IPS-11a (cell line): ENCODE measurements around the gene CALB2.

Source experiments
- H3K4me3 ChIP-seq: one replicate; pipeline ENCODE4 v1.5.1; 2013; ENCODE audit warnings: low read depth, low read length, control low read depth

Gene CALB2

GRCh38 chr16:71384073-71384724, 25.7 kb downstream of the CALB2 start:
- no peak overlapping the region for H3K4me3 ChIP-seq

DNA sequence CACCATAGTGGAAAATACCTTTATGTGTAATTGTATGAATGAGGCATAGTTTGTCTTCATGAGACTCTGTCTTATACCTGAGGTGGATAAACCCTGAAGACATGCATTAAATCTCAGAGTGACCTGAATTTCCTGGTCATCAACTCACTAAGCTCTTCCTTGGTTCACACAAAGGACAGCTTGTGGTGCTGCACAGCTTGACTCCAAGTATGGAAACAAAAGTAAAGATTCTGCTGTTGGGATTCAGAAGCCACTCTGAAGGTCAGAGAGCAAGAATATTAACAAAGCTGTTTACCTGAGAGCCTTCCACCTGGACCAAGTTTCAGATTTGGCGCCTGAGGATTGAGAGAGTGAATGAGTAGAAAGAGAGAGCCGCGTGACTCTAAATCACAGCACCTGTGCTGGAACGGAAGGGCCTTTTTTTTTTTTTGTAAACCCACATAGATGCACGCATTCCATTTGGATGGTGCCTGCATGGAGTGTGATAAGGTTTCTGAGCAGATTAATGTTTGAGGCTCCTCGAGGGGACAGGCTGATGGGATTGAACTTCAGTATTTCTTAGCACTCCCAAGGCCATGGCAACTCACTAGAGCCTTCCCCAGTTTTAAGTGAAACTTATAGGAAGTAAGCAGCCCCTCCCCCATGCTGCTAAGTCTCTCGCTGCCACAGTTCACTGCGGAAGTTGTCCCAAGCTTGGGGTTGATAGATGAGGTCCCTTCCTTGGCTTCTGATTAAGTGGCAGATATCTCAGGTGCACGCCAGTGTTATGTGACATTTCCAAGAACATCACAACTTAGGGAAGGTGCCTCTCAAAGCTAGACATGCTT, 28.7 kb downstream of the CALB2 start:
- H3K4me3 ChIP-seq, result no peak overlapping the region

GRCh38 chr16:71389330-71389729, 30.8 kb downstream of the CALB2 start:
- H3K4me3 ChIP-seq, result no peak overlapping the region

DNA sequence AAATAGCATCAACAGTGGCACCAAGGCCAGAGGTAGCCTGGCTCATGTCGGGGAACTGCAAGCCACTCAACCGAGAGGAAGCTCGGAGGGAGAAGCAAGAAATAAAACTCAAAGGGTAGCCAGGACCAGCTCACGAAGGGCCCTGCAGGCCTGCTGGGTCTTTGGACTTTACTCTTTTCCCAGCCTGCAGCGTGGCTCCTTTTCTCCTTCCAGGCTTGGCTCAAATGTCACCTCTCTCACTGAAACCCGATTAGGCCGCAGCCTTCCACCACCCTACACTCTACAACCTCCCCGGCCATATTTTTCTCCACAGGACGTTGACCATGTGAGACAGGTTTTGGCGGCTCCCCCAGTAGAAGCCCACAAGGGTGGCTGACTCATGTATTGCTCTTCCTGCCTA, 38.1 kb downstream of the CALB2 start:
- H3K4me3 ChIP-seq, result no peak overlapping the region

GRCh38 chr16:71399801-71400563, 41.5 kb downstream of the CALB2 start:
- no peak overlapping the region for H3K4me3 ChIP-seq

DNA sequence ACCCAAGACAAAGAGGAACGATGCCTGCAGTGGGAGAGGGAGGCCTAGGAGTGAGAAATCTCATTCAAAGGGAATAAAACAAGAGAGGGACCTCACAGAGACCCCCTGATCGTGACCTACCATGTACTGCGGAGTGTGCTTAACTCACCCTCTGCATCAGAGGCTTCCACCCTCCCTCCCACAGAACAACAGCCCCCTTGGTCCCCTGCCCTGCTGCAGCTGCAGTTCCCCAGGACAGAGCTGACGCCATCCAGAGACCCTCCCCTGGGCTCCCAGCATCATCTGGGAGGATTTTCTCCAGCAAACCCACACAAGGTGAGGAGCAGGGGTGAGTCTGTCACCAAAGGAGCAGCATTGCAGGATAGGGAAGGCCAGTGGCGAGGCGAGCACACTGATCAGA, 43.5 kb downstream of the CALB2 start:
- H3K4me3 ChIP-seq, result no peak overlapping the region

DNA sequence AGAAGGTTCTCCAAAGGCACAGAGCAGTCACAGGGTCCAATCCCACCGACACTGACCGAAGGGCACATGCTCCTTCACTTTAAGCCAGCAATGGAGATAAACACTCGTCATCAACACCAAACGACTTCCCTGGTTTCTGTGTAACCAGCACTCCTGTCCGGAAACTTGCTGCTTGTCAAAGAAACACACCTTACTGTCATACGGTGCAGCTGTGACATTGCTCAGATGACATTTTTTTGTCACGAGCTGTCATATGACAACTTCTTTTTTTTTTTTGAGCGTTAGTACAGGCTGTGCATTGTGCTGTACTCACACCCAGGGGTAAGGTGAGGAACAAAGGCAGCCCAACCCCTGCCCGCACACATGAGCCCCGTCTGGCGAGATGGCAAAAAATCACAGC, 44.2 kb downstream of the CALB2 start:
- H3K4me3 ChIP-seq, result no peak overlapping the region

- no peak overlapping the region for H3K4me3 ChIP-seq
These were observed 45.8 kb downstream of the CALB2 start for GRCh38 chr16:71404364-71404763.

GRCh38 chr16:71406316-71406715, 47.8 kb downstream of the CALB2 start:
- no peak overlapping the region for H3K4me3 ChIP-seq

GRCh38 chr16:71406724-71407123, 48.2 kb downstream of the CALB2 start:
- no peak overlapping the region for H3K4me3 ChIP-seq

DNA sequence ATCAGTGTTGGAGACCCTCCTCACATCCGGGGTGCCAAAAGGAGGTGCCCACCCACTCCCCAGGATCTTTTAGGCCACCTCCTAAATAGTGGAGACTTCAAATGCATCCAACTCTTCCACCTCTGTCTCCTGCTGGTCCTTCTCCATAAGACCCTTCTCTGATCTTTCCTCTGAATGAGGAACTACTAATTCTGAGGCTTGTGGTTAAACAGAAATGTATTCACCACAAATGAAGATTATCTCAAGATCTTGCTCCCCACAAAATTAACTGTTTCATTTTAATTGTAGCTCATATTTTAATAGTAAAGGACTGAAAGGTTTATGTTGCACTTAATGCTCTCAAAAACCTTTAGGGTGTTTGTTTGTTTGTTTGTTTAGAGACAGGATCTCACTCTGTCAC, 49.2 kb downstream of the CALB2 start:
- no peak overlapping the region for H3K4me3 ChIP-seq

DNA sequence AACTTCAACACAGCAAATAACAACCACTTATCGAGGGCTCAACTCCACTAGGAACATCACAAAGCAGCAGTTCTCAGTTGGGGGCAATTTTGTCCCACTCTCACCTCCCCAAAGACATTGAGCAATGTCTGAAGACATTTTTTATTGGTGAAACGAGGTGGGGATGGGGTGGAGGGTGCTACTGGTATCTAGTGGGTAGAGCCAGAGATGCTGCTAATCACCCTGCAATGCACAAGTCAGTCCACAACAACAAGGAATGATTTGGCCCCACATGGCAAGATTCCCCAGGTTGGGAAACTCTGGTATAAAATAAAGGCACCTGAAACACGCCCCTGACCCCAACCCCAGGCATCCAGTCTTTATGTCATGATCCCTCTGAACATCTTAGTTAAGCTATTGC, 50.0 kb downstream of the CALB2 start:
- H3K4me3 ChIP-seq, result no peak overlapping the region

DNA sequence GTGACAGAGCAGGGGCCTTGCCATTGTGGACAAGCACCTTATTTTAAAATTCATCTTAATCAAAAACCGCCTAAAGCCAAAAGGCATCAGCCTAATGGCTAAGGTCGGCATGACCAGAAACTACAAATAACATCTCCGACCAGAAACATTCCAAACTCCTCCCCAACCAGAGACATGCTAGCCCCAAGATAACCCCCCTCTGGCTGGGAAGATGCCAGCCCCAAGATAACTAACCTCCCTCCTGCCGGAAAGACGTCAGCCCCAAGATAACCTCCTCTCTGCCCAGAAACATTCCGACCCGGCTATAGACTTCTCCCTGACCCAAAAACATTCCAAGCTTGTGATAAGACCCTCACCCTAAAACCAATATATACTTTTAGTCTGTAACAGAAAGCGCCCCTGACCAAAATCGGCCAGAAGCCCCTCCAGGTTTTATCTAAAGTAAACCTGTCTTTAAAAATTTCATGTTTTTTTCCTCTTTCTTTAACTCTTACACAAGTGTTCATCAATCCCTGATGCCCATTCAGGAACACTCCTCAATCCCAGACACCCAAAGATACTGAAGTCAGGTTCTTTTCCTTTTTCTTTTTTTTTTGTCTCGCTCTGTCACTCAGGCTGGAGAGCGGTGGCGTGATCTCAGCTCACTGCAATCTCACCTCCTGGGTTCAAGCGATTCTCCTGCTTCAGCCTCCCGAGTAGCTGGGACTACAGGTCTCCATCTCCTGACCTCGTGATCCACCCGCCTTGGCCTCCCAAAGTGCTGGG, 50.7 kb downstream of the CALB2 start:
- no peak overlapping the region for H3K4me3 ChIP-seq

GRCh38 chr16:71410146-71410545, 51.6 kb downstream of the CALB2 start:
- no peak overlapping the region for H3K4me3 ChIP-seq

DNA sequence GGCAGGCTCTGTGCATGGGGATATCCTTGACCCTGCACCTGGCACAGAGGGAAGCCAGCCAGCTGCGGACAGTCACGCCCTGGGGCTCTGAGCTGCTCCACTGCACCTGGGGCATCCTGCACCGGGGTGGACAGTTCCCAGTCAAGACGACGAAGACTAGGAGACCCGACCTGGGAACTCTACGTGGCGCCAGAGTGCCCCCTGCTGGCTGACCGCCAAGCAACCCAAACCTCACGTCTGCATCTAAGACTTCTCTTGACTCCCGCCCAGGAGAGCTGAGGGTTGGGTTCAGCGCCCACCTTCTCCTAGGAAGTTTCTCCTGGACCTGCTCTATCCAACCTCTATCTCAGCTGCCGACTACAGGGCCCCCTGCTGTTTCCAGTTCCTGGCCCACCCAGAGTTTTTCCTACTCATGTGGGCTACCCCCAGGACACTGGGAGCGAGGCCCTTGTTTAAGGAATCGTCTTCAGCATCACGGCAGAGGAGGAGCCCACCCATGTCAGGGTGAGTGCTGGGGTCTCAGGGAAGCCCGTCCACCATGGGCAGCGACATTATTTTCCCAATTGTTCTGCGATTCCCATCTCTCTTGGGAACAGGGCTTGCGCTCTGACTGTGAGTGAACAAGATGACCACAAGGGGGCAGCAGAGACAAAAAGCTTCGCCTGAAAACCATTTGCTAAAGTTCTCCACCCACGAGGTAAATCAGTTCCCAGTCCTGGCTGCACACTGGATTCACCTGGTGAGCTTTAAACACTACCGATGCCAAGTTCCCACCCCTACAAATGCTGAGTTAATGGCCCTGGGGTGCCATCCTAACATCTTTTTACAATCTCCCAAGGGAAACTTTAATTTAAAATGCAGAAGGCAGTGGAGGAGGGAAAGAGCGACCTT, 54.0 kb downstream of the CALB2 start:
- peak overlapping the region; percentile 50 for H3K4me3 ChIP-seq

GRCh38 chr16:71413341-71413740, 54.8 kb downstream of the CALB2 start:
- no peak overlapping the region for H3K4me3 ChIP-seq

- no peak overlapping the region for H3K4me3 ChIP-seq
These were observed 55.5 kb downstream of the CALB2 start for GRCh38 chr16:71414038-71414437.

DNA sequence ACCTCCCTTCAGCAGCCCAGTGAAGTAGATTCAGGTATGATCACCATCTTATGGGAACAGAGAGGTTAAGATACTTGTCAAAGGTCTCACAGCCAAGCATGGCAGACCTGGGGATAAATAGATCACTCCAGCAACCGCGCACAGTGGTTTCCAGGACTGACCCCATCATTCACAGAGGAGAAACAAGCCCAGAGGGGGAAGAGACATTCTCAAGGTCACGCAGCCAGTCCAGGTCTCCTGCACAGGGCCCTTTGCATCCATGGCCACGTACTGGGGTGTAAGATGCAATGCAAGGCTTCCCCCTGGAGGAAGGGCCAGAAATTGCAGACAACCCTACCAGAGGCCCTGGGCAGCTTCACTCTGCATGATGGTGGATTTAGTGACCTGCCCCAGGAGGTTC, 63.4 kb downstream of the CALB2 start:
- H3K4me3 ChIP-seq, result no peak overlapping the region

DNA sequence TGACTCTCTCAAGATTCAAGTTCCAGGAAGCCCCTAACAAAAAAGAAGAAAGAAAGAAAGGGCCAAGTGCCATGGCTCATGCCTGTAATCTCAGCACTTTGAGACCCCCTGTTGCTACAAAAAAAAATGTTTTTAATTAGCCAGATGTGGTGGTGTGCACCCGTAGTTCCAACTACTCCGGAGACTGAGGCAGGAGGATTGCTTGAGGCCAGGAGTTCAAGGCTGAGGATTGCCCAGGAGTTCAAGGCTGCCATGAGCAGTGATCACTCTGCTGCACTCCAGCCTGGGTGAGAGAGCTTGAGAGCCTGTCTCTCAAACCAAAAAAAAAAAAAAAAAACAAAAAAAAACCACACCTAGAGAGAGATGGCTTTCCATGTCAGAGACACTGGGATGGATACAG, 64.5 kb downstream of the CALB2 start:
- no peak overlapping the region for H3K4me3 ChIP-seq

- no peak overlapping the region for H3K4me3 ChIP-seq
These were observed 65.3 kb downstream of the CALB2 start for GRCh38 chr16:71423865-71424264.
